ENCODE data around the gene GSG1L.
"Not testable (repeated sequence)": the region's sequence is repeated elsewhere in the genome, so short reads cannot be mapped to it uniquely, and the experiment has no call there.

GSG1L gene

GRCh38 chr16:27983244-27983643, 80.3 kb downstream of the GSG1L start:
- TF ChIP-seq CTCF (IDR thresholded peaks at IDR 0.05; ENCODE audit: borderline replicate concordance, insufficient read depth, low read depth, low read length) = no peak
- no peak overlapping the region for H3K4me3 ChIP-seq (ENCODE audit: low read depth, low read length)

GRCh38 chr16:27982184-27982583, 81.3 kb downstream of the GSG1L start:
- H3K4me3 ChIP-seq (ENCODE audit: low read depth, low read length) = no peak overlapping the region
- no peak for TF ChIP-seq CTCF (IDR thresholded peaks at IDR 0.05; ENCODE audit: borderline replicate concordance, insufficient read depth, low read depth, low read length)

GRCh38 chr16:27980919-27981700, 82.4 kb downstream of the GSG1L start:
- no peak for TF ChIP-seq CTCF (IDR thresholded peaks at IDR 0.05; ENCODE audit: borderline replicate concordance, insufficient read depth, low read depth, low read length)
- no peak overlapping the region for H3K4me3 ChIP-seq (ENCODE audit: low read depth, low read length)

GRCh38 chr16:27980076-27980775, 83.3 kb downstream of the GSG1L start:
- no peak for TF ChIP-seq CTCF (IDR thresholded peaks at IDR 0.05; ENCODE audit: borderline replicate concordance, insufficient read depth, low read depth, low read length)
- H3K4me3 ChIP-seq (ENCODE audit: low read depth, low read length) = no peak overlapping the region

- not testable (repeated sequence) for H3K4me3 ChIP-seq (ENCODE audit: low read depth, low read length)
These were observed 83.8 kb downstream of the GSG1L start for GRCh38 chr16:27979668-27980067.

GRCh38 chr16:27978876-27979275, 84.6 kb downstream of the GSG1L start:
- TF ChIP-seq CTCF (IDR thresholded peaks at IDR 0.05; ENCODE audit: borderline replicate concordance, insufficient read depth, low read depth, low read length) = no peak

GRCh38 chr16:27977966-27978365, 85.5 kb downstream of the GSG1L start:
- no peak overlapping the region for H3K4me3 ChIP-seq (ENCODE audit: low read depth, low read length)
- TF ChIP-seq CTCF (IDR thresholded peaks at IDR 0.05; ENCODE audit: borderline replicate concordance, insufficient read depth, low read depth, low read length) = no peak

More at GRCh38 chr16:27978876-27979275, 84.6 kb downstream of the GSG1L start:
- no peak overlapping the region for H3K4me3 ChIP-seq (ENCODE audit: low read depth, low read length)
